GM10266 (cell line): Measurements from ENCODE around the gene SOX8.

Experiments used
- DNase-seq: peaks from one replicate; pipeline ENCODE4 v3.0.0; 2012; ENCODE audit errors: extremely low spot score
- CTCF ChIP-seq: IDR thresholded peaks from 2 replicates; pipeline ENCODE4 v1.5.1; 2012; ENCODE audit warnings: mild to moderate bottlenecking, low read depth; ENCODE audit not compliant: control insufficient read depth, insufficient read depth; ENCODE audit errors: missing control alignments

Gene SOX8

GRCh38 chr16:1027501-1027815, 45.9 kb downstream of the SOX8 start:
- no peak for TF ChIP-seq CTCF
- no peak for DNase-seq

DNA sequence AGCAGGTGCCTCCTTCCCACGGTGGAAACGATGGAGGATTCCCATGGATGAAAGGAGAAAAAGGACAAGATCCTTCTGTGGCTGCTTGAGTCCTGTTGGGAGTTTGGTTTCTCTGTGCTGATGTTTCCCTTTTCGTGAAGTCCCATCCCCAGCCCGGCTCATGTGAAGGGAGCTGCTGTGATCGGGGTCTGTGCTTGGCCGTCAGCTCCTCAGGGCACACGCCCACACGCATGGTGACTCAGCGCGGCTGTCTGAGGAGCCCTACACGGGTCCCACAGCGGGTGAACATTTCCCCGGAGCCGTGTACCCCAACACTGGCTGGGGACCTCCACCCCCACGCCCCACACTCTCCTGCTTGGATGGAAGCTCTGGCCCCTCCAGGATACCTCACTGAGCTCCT, 46.5 kb downstream of the SOX8 start:
- no peak for DNase-seq

DNA sequence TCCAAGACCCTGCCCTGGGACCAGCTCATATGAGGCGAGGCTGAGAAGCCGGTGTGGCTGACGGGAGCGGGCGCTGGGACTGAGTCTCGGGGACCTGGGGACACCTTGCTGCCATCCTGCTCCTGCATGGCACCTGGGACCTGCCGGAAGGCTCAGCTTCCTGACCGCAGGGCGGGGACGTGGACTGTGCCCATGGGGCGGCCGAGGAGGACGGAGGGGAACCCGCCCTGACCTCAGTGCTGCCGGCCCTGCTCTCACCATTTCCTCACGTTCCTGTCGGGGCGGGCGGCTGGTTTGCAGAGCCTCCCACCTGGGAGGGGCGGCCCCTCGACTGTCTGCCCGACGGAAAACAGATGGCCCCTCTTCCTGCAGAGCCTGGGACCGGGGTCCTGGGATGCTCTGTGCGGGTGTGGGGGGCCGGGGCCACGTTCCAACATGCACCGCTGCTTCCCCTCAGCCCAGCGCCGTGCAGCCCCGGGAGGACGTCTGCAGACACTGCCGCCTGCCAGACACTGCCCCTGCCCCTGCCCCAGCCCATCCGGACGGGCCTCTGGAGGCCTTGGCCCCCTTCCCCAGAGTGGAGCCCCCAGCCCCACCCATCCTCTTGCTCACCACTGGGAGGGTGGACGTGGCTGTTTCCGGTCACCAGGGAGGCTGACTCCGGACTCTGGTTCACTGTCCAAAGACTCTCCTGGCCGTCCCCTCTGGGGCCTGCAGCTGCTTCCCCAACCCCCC, 47.1 kb downstream of the SOX8 start:
- DNase-seq = no peak
- TF ChIP-seq CTCF = no peak

More for the DNA sequence above, 46.5 kb downstream of the SOX8 start:
- TF ChIP-seq CTCF = no peak

GRCh38 chr16:1029259-1029545, 47.6 kb downstream of the SOX8 start:
- TF ChIP-seq CTCF = no peak

DNA sequence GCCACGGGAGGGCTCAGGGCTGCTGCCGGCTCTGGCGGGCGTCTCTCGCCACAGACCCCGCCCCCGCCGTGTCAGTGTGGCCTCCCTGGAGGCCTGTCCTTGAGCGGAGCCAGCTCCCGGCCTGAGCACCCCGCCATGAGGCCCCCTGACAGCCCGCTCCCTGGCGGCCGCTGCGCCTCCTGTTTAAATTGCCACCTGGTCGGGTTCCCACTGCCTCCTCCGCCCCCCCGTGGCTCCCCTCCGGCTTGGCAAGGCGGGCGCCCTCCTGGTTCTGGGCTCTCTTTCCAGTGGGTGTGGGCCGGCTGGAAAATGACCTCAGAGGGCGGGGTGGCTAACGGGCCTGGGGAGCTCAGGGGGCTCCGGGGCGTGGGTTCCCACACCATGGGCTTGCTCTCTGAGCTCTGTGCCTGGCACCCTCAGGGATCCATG, 48.9 kb downstream of the SOX8 start:
- TF ChIP-seq CTCF = no peak

More at GRCh38 chr16:1029259-1029545, 47.6 kb downstream of the SOX8 start:
- DNase-seq = no peak

GRCh38 chr16:1031666-1032065, 50.1 kb downstream of the SOX8 start:
- DNase-seq = no peak
- no peak for TF ChIP-seq CTCF

More for the DNA sequence above, 48.9 kb downstream of the SOX8 start:
- DNase-seq = no peak

DNA sequence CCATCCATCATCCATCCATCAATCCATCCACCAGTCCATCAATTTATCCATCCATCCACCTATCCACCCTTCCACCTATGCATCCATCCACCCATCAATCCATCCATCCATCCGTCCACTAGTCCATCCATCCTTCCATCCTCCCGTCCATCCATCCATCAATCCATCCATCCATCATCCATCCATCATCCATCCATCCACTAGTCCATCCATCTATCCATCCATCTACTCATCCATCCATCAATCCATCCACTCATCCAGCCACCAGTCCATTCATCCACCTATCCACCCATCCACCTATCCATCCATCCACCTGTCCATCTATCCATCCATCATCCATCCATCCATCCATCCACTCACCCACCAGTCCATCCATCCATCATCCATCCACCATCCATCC, 51.0 kb downstream of the SOX8 start:
- no peak for TF ChIP-seq CTCF
- DNase-seq = no peak
